B cell (primary cell): ENCODE data around the gene ZIC4. TPM values are rescaled to one million over a fixed set of nuclear protein-coding genes. Genes with fewer than 3 reads are reported as not detected.

Experiments used
- ATAC-seq: fragments of 200-7000 bp; cut with Tn5 transposase; one replicate; pipeline ENCODE4 v1.10.0; 2021; ENCODE audit warnings: low read depth, mild to moderate bottlenecking, moderate number of reproducible peaks, moderate library complexity
- CTCF ChIA-PET: fragments of 350-600 bp; sonication (Branson Sonifier 250); formaldehyde crosslinking; loops from one replicate; lab custom pipeline; 2021; ENCODE audit warnings: antibody characterized with exemption, inconsistent platforms; lab: Charles Lee
- POLR2A ChIA-PET: fragments of 350-600 bp; sonication (Branson Sonifier 250); formaldehyde crosslinking; loops from one replicate; lab custom pipeline; 2021; ENCODE audit warnings: antibody characterized with exemption; lab: Charles Lee
- DNase-seq: peaks from one replicate; pipeline ENCODE4 v3.0.0; 2013
- H2AFZ ChIP-seq: 2 replicates; pipeline ENCODE4 v1.6.1; 2012; ENCODE audit warnings: mild to moderate bottlenecking, low read depth, low read length; ENCODE audit not compliant: insufficient read depth, poor library complexity, severe bottlenecking
- H3K27ac ChIP-seq, 2 donors: 1 replicate in 1 of 2; 2 replicates in 1 of 2; pipeline ENCODE4 v1.5.1; 2012 to 2013; ENCODE audit warnings: low read length in 2 of 2, mild to moderate bottlenecking in 2 of 2, moderate library complexity in 1 of 2
- H3K27me3 ChIP-seq, 4 experiments: fragments of 200-600 bp in 1 of 4; sonication (generic) in 1 of 4; replicated peaks in 1 of 4; 1 replicate in 2 of 4; 2 replicates in 2 of 4; pipeline versions ENCODE4 v1.6.1 to v1.7.0; 2013 to 2016; ENCODE audit warnings: low read length in 3 of 4, mild to moderate bottlenecking in 2 of 4, mixed read lengths in 1 of 4, moderate library complexity in 1 of 4; ENCODE audit not compliant: insufficient read depth in 4 of 4, control insufficient read depth in 3 of 4; ENCODE audit errors: control extremely low read depth in 1 of 4
- H3K36me3 ChIP-seq, 2 experiments: replicated peaks in 1 of 2; 1 replicate in 1 of 2; 2 replicates in 1 of 2; pipeline versions ENCODE4 v1.6.1 to v1.7.1; 2013; ENCODE audit warnings: low read length in 1 of 2; ENCODE audit not compliant: insufficient read depth in 2 of 2, control insufficient read depth in 1 of 2; ENCODE audit errors: control extremely low read depth in 1 of 2, extremely low read depth in 1 of 2
- H3K4me1 ChIP-seq, 2 donors: fragments of 200-600 bp in 1 of 2; sonication (generic) in 1 of 2; 1 replicate in 1 of 2; 2 replicates in 1 of 2; pipeline versions ENCODE4 v1.5.1 to v1.6.1; 2013 to 2017; ENCODE audit warnings: low read length in 2 of 2; ENCODE audit not compliant: control insufficient read depth in 2 of 2, insufficient read depth in 2 of 2
- H3K4me2 ChIP-seq: replicated peaks from 2 replicates; pipeline ENCODE3; 2012; ENCODE audit warnings: mild to moderate bottlenecking, low read depth, low read length; ENCODE audit not compliant: poor library complexity, severe bottlenecking
- H3K4me3 ChIP-seq, 5 experiments: fragments of 200-600 bp in 1 of 5; sonication (generic) in 1 of 5; 1 replicate in 3 of 5; 2 replicates in 2 of 5; pipeline versions ENCODE4 v1.5.1 to v1.7.0; 2011 to 2016; ENCODE audit warnings: low read length in 4 of 5, mild to moderate bottlenecking in 4 of 5, low read depth in 2 of 5, control low read depth in 1 of 5, moderate library complexity in 1 of 5; ENCODE audit not compliant: insufficient read depth in 1 of 5; ENCODE audit errors: control extremely low read depth in 1 of 5, extremely low read depth in 1 of 5
- H3K79me2 ChIP-seq: fragments of 200-600 bp; sonication (generic); one replicate; pipeline ENCODE4 v1.6.0; 2016; ENCODE audit warnings: low read length; ENCODE audit not compliant: control insufficient read depth, insufficient read depth
- H3K9ac ChIP-seq: fragments of 200-600 bp; sonication (generic); 2 replicates; pipeline ENCODE4 v1.6.1; 2017; ENCODE audit warnings: mild to moderate bottlenecking, low read length, moderate library complexity
- H3K9me3 ChIP-seq, 3 donors: one replicate each; pipeline versions ENCODE4 v1.6.1 to v1.7.1; 2013; ENCODE audit warnings: low read length in 2 of 3; ENCODE audit not compliant: control insufficient read depth in 2 of 3, insufficient read depth in 1 of 3; ENCODE audit errors: control extremely low read depth in 1 of 3
- H4K20me1 ChIP-seq: 2 replicates; pipeline ENCODE4 v1.6.0; 2012; ENCODE audit warnings: mild to moderate bottlenecking, low read length; ENCODE audit not compliant: insufficient read depth, control insufficient read depth, poor library complexity, severe bottlenecking
- H3K27ac Mint-ChIP-seq: one replicate; pipeline ENCODE4 v1.8.0; 2021; ENCODE audit warnings: mixed read lengths
- H3K27me3 Mint-ChIP-seq: one replicate; pipeline ENCODE4 v1.8.0; 2021; ENCODE audit warnings: mixed read lengths
- H3K4me1 Mint-ChIP-seq: one replicate; pipeline ENCODE4 v1.8.0; 2021; ENCODE audit warnings: mixed read lengths
- H3K4me3 Mint-ChIP-seq: one replicate; pipeline ENCODE4 v1.8.0; 2021; ENCODE audit warnings: mixed read lengths
- H3K9me3 Mint-ChIP-seq: one replicate; pipeline ENCODE4 v1.8.0; 2022; ENCODE audit warnings: mixed read lengths; ENCODE audit not compliant: insufficient read depth
- CTCF ChIP-seq: fragments of 200-600 bp; IDR thresholded peaks from one replicate; pipeline ENCODE4 v1.8.0; 2022; ENCODE audit warnings: antibody characterized with exemption, mild to moderate bottlenecking
- EZH2 ChIP-seq: IDR thresholded peaks from 2 replicates; pipeline ENCODE4 v1.6.1; 2012; ENCODE audit warnings: borderline replicate concordance, low read depth, mild to moderate bottlenecking, moderate library complexity, low read length; ENCODE audit not compliant: insufficient read depth, poor library complexity, severe bottlenecking
- WGBS: methylation state at CpG from one replicate; pipeline ENCODE4 v1.1.5; 2013; ENCODE audit warnings: missing lambda C conversion rate; ENCODE audit not compliant: insufficient coverage; 5-methylcytosine and 5-hydroxymethylcytosine counted together
- intact Hi-C: fragments of 100-400 bp; cut with micrococcal nuclease; formaldehyde crosslinking; loops from one replicate; pipeline ENCODE4 v1.10.0; 2022
- polyA plus RNA-seq: library from polyadenylated mRNA; depleted of rRNA; stranded (reverse); fragments of >200 nt; gene quantifications from 2 replicates; pipeline ENCODE4 v1.2.3, GENCODE V29; 2012
- total RNA-seq, 2 donors: library from RNA; stranded (reverse); fragments of 120-200 nt in 1 of 2; gene quantifications; 1 replicate in 1 of 2; 2 replicates in 1 of 2; pipeline versions ENCODE4 v1.2.3 to v1.2.4, GENCODE V29; 2013 to 2022

ZIC4 gene
- total and polyA plus RNA-seq, 2 donors (not counting 1 experiment from before 2014, with no cell fraction given) = not detected

- ATAC-seq = no peak
- H3K27ac ChIP-seq = no peak overlapping the region
- Mint-ChIP-seq H3K27me3 (peaks cover 77% of the 10 kb centered on the region), H3K9me3 (no peaks in the 10 kb centered on the region), H3K4me1 (no peaks in the 10 kb centered on the region), H3K27ac (no peak overlapping the region), H3K4me3 (no peak overlapping the region)
- no peak overlapping the region for H3K4me2 ChIP-seq
- DNase-seq = no peak
- H4K20me1 ChIP-seq = no peaks in the 10 kb centered on the region
- peaks cover 0 to 59% (median 3%) of the 10 kb centered on the region in 3 donors for H3K9me3 ChIP-seq
- H3K4me3 ChIP-seq = no peak overlapping the region
- H3K4me1 ChIP-seq = no peaks in the 10 kb centered on the region
- H3K27me3 ChIP-seq = peaks cover 0 to 71% (median 40%) of the 10 kb centered on the region in 4 experiments
- CTCF ChIA-PET = no interaction called here
- no peaks in the 10 kb centered on the region for H3K79me2 ChIP-seq
- no peaks in the 10 kb centered on the region for H3K36me3 ChIP-seq
- intact Hi-C loops = no loop called here
- POLR2A ChIA-PET = no interaction called here
- WGBS = 20% methylated on average over 22 of the region's 25 CpGs
- H3K9ac ChIP-seq = no peak overlapping the region
- TF ChIP-seq CTCF (no peak), EZH2 (no peak)
- H2AFZ ChIP-seq = no peak overlapping the region
Observed at GRCh38 chr3:147388700-147389580, 17.4 kb downstream of the ZIC4 start.
